GM12875 (cell line): ENCODE results near the gene ETV6.

Source experiments
- H3K4me3 ChIP-seq: one replicate; pipeline ENCODE4 v1.5.1; 2011; ENCODE audit warnings: low read depth, low read length, control low read depth
- TF ChIP-seq, protein P1 (sequence below): IDR thresholded peaks from 2 replicates; pipeline ENCODE4 v1.5.1; 2011; ENCODE audit warnings: low read depth, mild to moderate bottlenecking, control low read depth, inconsistent platforms, low read length, moderate library complexity, borderline replicate concordance; ENCODE audit not compliant: insufficient read depth

The ETV6 gene

DNA sequence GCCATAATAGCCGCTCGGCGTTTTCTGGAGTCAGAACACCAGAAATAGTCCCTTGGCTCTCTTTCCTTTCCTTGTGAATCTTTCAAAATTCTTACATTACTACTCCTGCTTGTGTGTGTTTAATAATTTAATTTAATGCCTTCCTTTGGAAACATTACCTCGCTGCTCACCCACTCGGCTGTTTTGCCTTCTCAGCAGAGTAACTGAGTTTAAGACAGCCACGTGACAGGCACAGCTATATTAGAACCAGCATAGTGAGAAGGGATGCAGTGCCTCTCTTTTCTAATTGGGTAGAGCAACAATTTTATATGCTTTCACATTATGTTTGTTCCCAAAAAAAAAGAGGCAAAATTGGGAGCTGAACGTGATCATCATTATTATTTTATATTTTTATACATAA, 107.6 kb downstream of the ETV6 start:
- TF ChIP-seq, protein P1, sequence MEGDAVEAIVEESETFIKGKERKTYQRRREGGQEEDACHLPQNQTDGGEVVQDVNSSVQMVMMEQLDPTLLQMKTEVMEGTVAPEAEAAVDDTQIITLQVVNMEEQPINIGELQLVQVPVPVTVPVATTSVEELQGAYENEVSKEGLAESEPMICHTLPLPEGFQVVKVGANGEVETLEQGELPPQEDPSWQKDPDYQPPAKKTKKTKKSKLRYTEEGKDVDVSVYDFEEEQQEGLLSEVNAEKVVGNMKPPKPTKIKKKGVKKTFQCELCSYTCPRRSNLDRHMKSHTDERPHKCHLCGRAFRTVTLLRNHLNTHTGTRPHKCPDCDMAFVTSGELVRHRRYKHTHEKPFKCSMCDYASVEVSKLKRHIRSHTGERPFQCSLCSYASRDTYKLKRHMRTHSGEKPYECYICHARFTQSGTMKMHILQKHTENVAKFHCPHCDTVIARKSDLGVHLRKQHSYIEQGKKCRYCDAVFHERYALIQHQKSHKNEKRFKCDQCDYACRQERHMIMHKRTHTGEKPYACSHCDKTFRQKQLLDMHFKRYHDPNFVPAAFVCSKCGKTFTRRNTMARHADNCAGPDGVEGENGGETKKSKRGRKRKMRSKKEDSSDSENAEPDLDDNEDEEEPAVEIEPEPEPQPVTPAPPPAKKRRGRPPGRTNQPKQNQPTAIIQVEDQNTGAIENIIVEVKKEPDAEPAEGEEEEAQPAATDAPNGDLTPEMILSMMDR: no peak
- no peak overlapping the region for H3K4me3 ChIP-seq

GRCh38 chr12:11757531-11757930, 108.1 kb downstream of the ETV6 start:
- H3K4me3 ChIP-seq: no peak overlapping the region
- TF ChIP-seq, protein P1: no peak

DNA sequence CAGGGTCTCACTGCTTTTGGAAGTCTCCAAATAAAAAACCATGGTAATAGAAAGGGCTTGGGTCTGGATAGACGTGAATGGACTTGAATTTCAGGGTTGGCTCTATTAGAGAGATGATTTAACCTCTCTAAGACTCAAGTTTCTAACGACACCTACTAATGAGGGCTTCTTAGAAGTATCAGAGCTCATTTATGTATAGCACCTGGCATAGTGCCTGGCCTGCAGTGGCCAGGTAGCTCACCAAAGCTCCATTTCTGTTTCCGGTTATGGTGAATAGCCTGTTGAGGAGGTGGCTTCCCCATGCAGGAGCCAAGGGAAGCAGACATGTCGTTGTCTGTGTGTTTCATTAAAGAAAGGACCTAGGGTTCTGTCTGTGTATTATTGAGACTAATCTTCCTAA, 108.6 kb downstream of the ETV6 start:
- TF ChIP-seq, protein P1: no peak
- no peak overlapping the region for H3K4me3 ChIP-seq

- TF ChIP-seq, protein P1: no peak
- H3K4me3 ChIP-seq: no peak overlapping the region
These were observed 109.3 kb downstream of the ETV6 start for GRCh38 chr12:11758510-11759493.

GRCh38 chr12:11759494-11759878, 110.0 kb downstream of the ETV6 start:
- no peak overlapping the region for H3K4me3 ChIP-seq
- TF ChIP-seq, protein P1: no peak

DNA sequence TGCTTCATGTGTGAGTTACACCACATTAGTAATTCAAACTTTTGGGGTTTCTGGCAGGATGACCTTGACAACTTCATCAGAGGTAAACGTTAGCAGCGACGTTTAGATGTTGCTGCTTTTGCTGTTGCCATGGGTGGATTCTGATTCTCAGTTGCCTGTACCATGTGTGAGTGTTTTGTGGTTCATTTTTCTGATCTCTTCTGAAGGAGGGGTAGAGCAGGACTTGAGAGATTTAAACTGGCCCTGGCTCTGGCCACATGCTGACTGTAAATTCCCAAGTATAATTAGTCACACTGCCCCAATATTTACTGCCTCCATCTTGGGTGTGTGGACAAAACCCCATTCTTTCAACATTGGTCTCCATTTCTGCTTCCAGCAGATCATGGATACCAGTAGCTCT, 110.4 kb downstream of the ETV6 start:
- TF ChIP-seq, protein P1: no peak
- no peak overlapping the region for H3K4me3 ChIP-seq
